ENCODE measurements around the gene YDJC. TPM values are rescaled to one million over a fixed set of nuclear protein-coding genes. Genes with fewer than 3 reads are reported as not detected.
"Not testable (repeated sequence)": the region's sequence is repeated elsewhere in the genome, so short reads cannot be mapped to it uniquely, and the experiment has no call there.

Gene YDJC
- total RNA-seq: 10 to 100 TPM; 45.3 to 46.7 TPM

GRCh38 chr22:21629255-21630149 lies at the start of gene YDJC:
Gene YDJC, minus strand, starts transcription at chr22:21630022. Its CDS starts 8 bp downstream, at chr22:21630014.
- H3K27ac Mint-ChIP-seq: peak within 1 kb of the TSS; percentile 90
- DNase-seq (peak; percentile 98), ATAC-seq (ENCODE audit: low read depth) (peak; percentile 84)
- peaks cover 17% of the 10 kb centered on the region for H3K36me3 Mint-ChIP-seq
- POLR2A ChIA-PET: interaction anchor here (0.6 to 7.0 kb wide), 15 partner anchors 13 to 647 kb away, joined by 3 to 94 read pairs (median 5); partner anchors contain the start of genes LZTR1, PPIL2, SDF2L1 and UBE2L3
- H3K4me3 Mint-ChIP-seq: peak within 1 kb of the TSS; percentile 88
- H3K27me3 Mint-ChIP-seq: no peaks in the 10 kb centered on the region
- peaks cover 25% of the 10 kb centered on the region for H3K4me1 Mint-ChIP-seq
- H3K9me3 Mint-ChIP-seq: no peaks in the 10 kb centered on the region

- POLR2A ChIA-PET: interaction anchor here (0.6 kb wide), 1 partner anchor 14 kb away, joined by 3 read pairs; the partner anchor contains the start of gene PPIL2
- Mint-ChIP-seq H3K4me3 (no peak overlapping the region), H3K9me3 (no peaks in the 10 kb centered on the region), H3K36me3 (peaks cover 25% of the 10 kb centered on the region), H3K27ac (no peak overlapping the region), H3K27me3 (no peaks in the 10 kb centered on the region), H3K4me1 (peaks cover 4% of the 10 kb centered on the region)
- no peak for DNase-seq
- no peak for ATAC-seq (ENCODE audit: low read depth)
These were observed 49.6 kb upstream of the YDJC start for GRCh38 chr22:21679383-21679782.

- not testable (repeated sequence) for H3K4me1 Mint-ChIP-seq
- POLR2A ChIA-PET: interaction anchor here (0.6 kb wide), 1 partner anchor 13 kb away, joined by 3 read pairs; the partner anchor contains the start of gene PPIL2
- H3K36me3 Mint-ChIP-seq: peaks cover 27% of the 10 kb centered on the region
These were observed 49.0 kb upstream of the YDJC start for GRCh38 chr22:21678842-21679241.

GRCh38 chr22:21677606-21678443 lies 48.0 kb upstream of the YDJC start:
- Mint-ChIP-seq H3K27me3 (no peaks in the 10 kb centered on the region), H3K4me3 (no peak overlapping the region), H3K9me3 (no peaks in the 10 kb centered on the region), H3K36me3 (peaks cover 29% of the 10 kb centered on the region), H3K27ac (no peak overlapping the region), H3K4me1 (peaks cover 4% of the 10 kb centered on the region)
- POLR2A ChIA-PET: no interaction called here
- DNase-seq: no peak
- no peak for ATAC-seq (ENCODE audit: low read depth)

More at GRCh38 chr22:21678842-21679241, 49.0 kb upstream of the YDJC start:
- not testable (repeated sequence) for H3K27me3 Mint-ChIP-seq; H3K4me3 Mint-ChIP-seq; DNase-seq; H3K27ac Mint-ChIP-seq; H3K9me3 Mint-ChIP-seq; ATAC-seq (ENCODE audit: low read depth)

- ATAC-seq (ENCODE audit: low read depth) (no peak), DNase-seq (no peak)
- H3K27ac Mint-ChIP-seq: no peak overlapping the region
These were observed 44.9 kb upstream of the YDJC start for GRCh38 chr22:21674638-21675245.

GRCh38 chr22:21673534-21674321 lies 43.9 kb upstream of the YDJC start:
- Mint-ChIP-seq H3K9me3 (no peaks in the 10 kb centered on the region), H3K36me3 (peaks cover 29% of the 10 kb centered on the region)

More at GRCh38 chr22:21674638-21675245, 44.9 kb upstream of the YDJC start:
- no peaks in the 10 kb centered on the region for H3K9me3 Mint-ChIP-seq
- POLR2A ChIA-PET: interaction anchor here (1.0 to 1.1 kb wide), 2 partner anchors 9 to 17 kb away, joined by 3 read pairs; partner anchors contain the start of gene PPIL2
- peaks cover 4% of the 10 kb centered on the region for H3K4me1 Mint-ChIP-seq
- H3K36me3 Mint-ChIP-seq: peaks cover 29% of the 10 kb centered on the region
- no peaks in the 10 kb centered on the region for H3K27me3 Mint-ChIP-seq
- no peak overlapping the region for H3K4me3 Mint-ChIP-seq

GRCh38 chr22:21672107-21672629 lies 42.3 kb upstream of the YDJC start:
- ATAC-seq (ENCODE audit: low read depth) (no peak), DNase-seq (no peak)
- POLR2A ChIA-PET: no interaction called here
- Mint-ChIP-seq H3K9me3 (no peaks in the 10 kb centered on the region), H3K36me3 (peaks cover 25% of the 10 kb centered on the region), H3K4me1 (peaks cover 12% of the 10 kb centered on the region), H3K27me3 (no peaks in the 10 kb centered on the region), H3K4me3 (no peak overlapping the region), H3K27ac (no peak overlapping the region)

More at GRCh38 chr22:21673534-21674321, 43.9 kb upstream of the YDJC start:
- H3K4me1 Mint-ChIP-seq: peaks cover 8% of the 10 kb centered on the region
- POLR2A ChIA-PET: interaction anchor here (1.0 to 1.1 kb wide), 2 partner anchors 8 to 16 kb away, joined by 3 read pairs; partner anchors contain the start of gene PPIL2
- ATAC-seq (ENCODE audit: low read depth) (no peak), DNase-seq (no peak)
- no peaks in the 10 kb centered on the region for H3K27me3 Mint-ChIP-seq
- no peak overlapping the region for H3K27ac Mint-ChIP-seq
- H3K4me3 Mint-ChIP-seq: no peak overlapping the region

- Mint-ChIP-seq H3K4me3 (no peak overlapping the region), H3K27ac (no peak overlapping the region), H3K36me3 (peaks cover 9% of the 10 kb centered on the region), H3K9me3 (no peaks in the 10 kb centered on the region), H3K27me3 (no peaks in the 10 kb centered on the region), H3K4me1 (peaks cover 23% of the 10 kb centered on the region)
- POLR2A ChIA-PET: no interaction called here
- no peak for ATAC-seq (ENCODE audit: low read depth)
- no peak for DNase-seq
These were observed 39.2 kb upstream of the YDJC start for GRCh38 chr22:21669026-21669425.

- peaks cover 23% of the 10 kb centered on the region for H3K4me1 Mint-ChIP-seq
- peak overlapping the region; percentile 94 for H3K4me3 Mint-ChIP-seq
- H3K27me3 Mint-ChIP-seq: no peaks in the 10 kb centered on the region
- H3K36me3 Mint-ChIP-seq: peaks cover 11% of the 10 kb centered on the region
- H3K9me3 Mint-ChIP-seq: no peaks in the 10 kb centered on the region
- ATAC-seq (ENCODE audit: low read depth): no peak
- no peak for DNase-seq
- H3K27ac Mint-ChIP-seq: peak overlapping the region; percentile 97
- POLR2A ChIA-PET: interaction anchor here (0.6 to 2.7 kb wide), 3 partner anchors 37 to 749 kb away, joined by 3 to 15 read pairs (median 5); partner anchors contain the start of gene YDJC
These were observed 37.0 kb upstream of the YDJC start for GRCh38 chr22:21666786-21667185.

- Mint-ChIP-seq H3K27ac (peak overlapping the region; percentile 97), H3K36me3 (peaks cover 8% of the 10 kb centered on the region), H3K27me3 (no peaks in the 10 kb centered on the region), H3K4me3 (peak overlapping the region; percentile 94), H3K4me1 (peaks cover 20% of the 10 kb centered on the region), H3K9me3 (no peaks in the 10 kb centered on the region)
- ATAC-seq (ENCODE audit: low read depth) (no peak), DNase-seq (no peak)
- POLR2A ChIA-PET: interaction anchor here (0.8 to 2.7 kb wide), 14 partner anchors 7 to 101 kb away, joined by 3 to 15 read pairs (median 4); partner anchors contain the start of genes SDF2L1, YDJC and YPEL1
These were observed 35.4 kb upstream of the YDJC start for GRCh38 chr22:21665047-21665851.

- H3K4me3 Mint-ChIP-seq: peak overlapping the region; percentile 61
- POLR2A ChIA-PET: no interaction called here
These were observed 33.9 kb upstream of the YDJC start for GRCh38 chr22:21663738-21664137.

More at GRCh38 chr22:21663738-21664137, 33.9 kb upstream of the YDJC start:
- ATAC-seq (ENCODE audit: low read depth) (no peak), DNase-seq (no peak)
- Mint-ChIP-seq H3K27me3 (no peaks in the 10 kb centered on the region), H3K9me3 (no peaks in the 10 kb centered on the region), H3K27ac (peak overlapping the region; percentile 22), H3K4me1 (peaks cover 15% of the 10 kb centered on the region), H3K36me3 (peaks cover 6% of the 10 kb centered on the region)
